HG02981 (cell line): ENCODE data around the gene HPF1.
"Not testable (repeated sequence)": the region's sequence is repeated elsewhere in the genome, so short reads cannot be mapped to it uniquely, and the experiment has no call there.

Experiments used
- ATAC-seq: cut with Tn5 transposase; IDR thresholded peaks from one replicate; pipeline ENCODE4 v1.9.1; 2021; ENCODE audit warnings: mild to moderate bottlenecking, moderate library complexity; ENCODE audit not compliant: unreplicated experiment

HPF1 gene

GRCh38 chr4:169741569-169741968, 16.2 kb downstream of the HPF1 start:
- no peak for ATAC-seq

GRCh38 chr4:169738604-169739003, 19.1 kb downstream of the HPF1 start:
- ATAC-seq: not testable (repeated sequence)

GRCh38 chr4:169730564-169730963, 27.2 kb downstream of the HPF1 start:
- ATAC-seq: no peak

- no peak for ATAC-seq
These were observed 30.1 kb downstream of the HPF1 start for GRCh38 chr4:169727616-169728015.

GRCh38 chr4:169724260-169724659, 33.5 kb downstream of the HPF1 start:
- ATAC-seq: no peak

GRCh38 chr4:169723207-169723965, 34.4 kb downstream of the HPF1 start:
- ATAC-seq: no peak

GRCh38 chr4:169720529-169720928, 37.2 kb downstream of the HPF1 start:
- no peak for ATAC-seq

- ATAC-seq: no peak
These were observed 41.1 kb downstream of the HPF1 start for GRCh38 chr4:169716677-169717076.

- ATAC-seq: no peak
These were observed 41.9 kb downstream of the HPF1 start for GRCh38 chr4:169715826-169716225.

GRCh38 chr4:169707958-169708643, 49.6 kb downstream of the HPF1 start:
- ATAC-seq: no peak

- no peak for ATAC-seq
These were observed 59.4 kb downstream of the HPF1 start for GRCh38 chr4:169698331-169698730.

GRCh38 chr4:169690787-169691186, 67.0 kb downstream of the HPF1 start:
- ATAC-seq: no peak

GRCh38 chr4:169689681-169690080, 68.1 kb downstream of the HPF1 start:
- ATAC-seq: no peak

GRCh38 chr4:169682372-169683047, 75.2 kb downstream of the HPF1 start:
- no peak for ATAC-seq
